GM21423 (cell line): ENCODE results near the gene NTM.

Source experiments
- ATAC-seq: cut with Tn5 transposase; IDR thresholded peaks from one replicate; pipeline ENCODE4 v1.9.1; 2021; ENCODE audit warnings: mild to moderate bottlenecking, moderate library complexity; ENCODE audit not compliant: unreplicated experiment

The NTM gene

DNA sequence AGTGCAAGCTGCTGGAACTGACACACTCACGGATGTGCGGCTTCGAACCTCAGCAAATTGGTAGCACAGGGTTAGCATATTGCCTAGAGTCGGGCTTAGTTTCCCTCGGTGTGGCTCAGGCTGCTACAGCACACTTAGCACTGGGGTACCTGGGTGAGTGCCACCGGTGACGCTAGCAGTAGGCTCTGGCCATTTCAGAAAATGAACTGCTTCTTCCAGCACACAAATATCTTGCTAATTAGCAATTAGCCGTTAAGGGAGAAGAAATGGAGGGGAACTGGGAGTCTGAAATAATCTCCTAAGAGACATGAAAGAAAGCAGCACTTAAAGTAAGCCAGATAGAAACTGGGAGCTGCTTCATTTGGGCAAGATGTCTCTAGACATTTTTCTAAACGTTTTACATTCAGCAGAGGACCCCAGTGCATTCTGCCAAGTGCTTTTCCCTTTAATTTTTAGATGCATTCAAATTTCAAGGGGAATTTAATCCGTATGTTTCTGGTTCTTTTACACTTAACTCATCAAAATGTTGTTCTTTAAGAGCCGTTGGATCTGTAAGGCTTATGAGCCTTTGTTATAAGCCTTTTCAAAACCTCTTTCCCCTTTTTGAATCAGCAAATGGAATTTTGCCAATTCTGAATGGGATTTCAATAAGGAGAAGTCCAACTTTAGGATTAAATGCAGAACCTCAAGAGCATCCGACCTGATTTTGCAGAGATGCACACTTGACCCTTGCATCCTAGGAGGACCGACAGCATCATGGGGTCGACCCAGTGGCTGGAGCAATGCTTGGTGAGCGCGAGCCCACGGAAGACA, 708.1 kb downstream of the NTM start:
- no peak for ATAC-seq

- ATAC-seq = no peak
Measured at GRCh38 chr11:132080127-132080526, 709.7 kb downstream of the NTM start.

GRCh38 chr11:132082566-132082965, 712.2 kb downstream of the NTM start:
- no peak for ATAC-seq

DNA sequence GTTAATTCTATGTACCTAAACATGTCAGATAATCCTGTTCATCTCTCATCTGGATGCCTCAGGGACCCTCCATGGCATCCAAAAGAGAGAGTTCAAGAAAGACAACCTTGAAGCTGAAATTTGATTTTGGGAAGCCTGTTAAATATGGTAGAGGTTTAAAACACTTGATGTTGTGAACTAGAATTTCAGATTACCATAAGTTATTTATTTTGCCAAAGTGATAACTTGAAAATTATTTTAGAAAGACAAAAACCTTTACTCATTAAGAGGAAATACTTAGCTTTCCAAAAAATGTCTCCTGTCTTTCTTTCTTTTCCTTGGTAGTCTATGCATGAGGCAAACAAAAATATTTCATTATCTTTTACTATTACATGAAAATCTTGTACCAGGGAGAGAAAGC, 714.0 kb downstream of the NTM start:
- no peak for ATAC-seq

DNA sequence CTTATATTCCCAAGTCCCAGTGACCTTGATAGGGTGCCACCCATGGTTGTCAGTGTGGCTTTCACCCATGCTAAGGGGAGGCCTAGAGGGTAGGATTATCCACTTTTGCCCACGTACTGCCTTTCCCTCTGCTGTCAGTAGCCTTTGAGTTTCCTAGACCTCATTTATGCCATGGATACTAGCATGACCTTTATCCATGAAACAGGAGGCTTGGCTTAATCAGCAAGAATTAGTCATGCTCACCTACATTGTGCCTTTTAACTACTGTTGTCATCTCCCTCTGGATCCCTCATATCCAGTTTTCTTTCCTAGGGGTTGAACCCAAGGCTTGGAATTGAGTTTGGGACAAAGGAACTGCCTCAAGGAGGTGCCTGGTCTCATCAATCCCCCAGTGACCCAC, 716.7 kb downstream of the NTM start:
- no peak for ATAC-seq

- no peak for ATAC-seq
Measured at GRCh38 chr11:132088551-132088950, 718.1 kb downstream of the NTM start.

DNA sequence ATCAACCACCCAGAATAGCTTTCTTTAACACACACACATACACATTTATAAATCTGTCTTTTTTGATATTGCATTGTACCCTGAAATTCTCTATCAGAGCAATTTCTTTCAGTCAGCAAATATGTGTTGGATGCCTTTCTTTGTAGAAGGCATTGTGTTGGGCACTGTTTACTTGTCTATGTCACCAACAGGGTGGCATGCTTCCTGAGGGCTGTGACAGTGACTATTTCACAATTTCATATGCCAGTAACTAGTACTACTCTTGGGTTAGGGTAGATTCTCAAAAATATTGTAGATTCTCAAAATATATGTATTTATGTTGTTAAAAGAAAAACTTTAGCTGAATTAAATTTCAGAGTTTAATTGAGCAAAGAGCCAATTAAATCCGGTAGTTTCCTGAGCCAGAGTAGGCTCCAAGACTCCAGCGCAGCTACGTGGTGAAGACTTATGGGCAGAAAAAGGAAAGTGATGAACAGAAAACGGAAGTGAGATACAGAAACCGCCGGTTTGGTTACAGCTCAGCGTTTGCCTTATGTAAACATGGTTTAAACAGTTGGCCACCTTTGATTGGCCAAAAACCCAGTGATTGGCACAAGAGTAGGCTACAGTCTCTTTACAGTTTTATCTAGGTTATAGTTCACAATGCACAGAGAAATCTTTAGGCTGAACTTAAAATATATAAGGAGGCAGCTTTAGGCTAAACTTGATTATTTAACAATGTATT, 723.3 kb downstream of the NTM start:
- no peak for ATAC-seq

DNA sequence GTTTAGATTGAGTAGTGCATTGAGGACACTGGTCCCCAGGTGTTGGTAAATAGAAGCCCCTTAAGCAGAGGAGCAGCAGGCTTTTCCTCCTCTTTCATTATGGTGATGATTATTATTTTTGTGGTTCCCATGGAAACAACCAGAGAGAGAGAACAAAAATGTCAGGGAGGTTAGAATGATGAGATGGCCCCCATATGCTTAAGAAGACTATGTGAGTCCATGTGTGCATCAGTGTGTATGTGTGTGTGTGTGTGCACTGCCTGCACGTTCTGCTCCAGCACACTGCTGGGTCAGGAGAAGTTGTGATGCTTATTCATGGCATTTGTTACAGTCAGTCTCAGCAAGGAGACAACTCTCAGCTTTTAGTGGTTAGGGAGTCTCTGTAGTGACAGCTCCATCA, 724.2 kb downstream of the NTM start:
- no peak for ATAC-seq

DNA sequence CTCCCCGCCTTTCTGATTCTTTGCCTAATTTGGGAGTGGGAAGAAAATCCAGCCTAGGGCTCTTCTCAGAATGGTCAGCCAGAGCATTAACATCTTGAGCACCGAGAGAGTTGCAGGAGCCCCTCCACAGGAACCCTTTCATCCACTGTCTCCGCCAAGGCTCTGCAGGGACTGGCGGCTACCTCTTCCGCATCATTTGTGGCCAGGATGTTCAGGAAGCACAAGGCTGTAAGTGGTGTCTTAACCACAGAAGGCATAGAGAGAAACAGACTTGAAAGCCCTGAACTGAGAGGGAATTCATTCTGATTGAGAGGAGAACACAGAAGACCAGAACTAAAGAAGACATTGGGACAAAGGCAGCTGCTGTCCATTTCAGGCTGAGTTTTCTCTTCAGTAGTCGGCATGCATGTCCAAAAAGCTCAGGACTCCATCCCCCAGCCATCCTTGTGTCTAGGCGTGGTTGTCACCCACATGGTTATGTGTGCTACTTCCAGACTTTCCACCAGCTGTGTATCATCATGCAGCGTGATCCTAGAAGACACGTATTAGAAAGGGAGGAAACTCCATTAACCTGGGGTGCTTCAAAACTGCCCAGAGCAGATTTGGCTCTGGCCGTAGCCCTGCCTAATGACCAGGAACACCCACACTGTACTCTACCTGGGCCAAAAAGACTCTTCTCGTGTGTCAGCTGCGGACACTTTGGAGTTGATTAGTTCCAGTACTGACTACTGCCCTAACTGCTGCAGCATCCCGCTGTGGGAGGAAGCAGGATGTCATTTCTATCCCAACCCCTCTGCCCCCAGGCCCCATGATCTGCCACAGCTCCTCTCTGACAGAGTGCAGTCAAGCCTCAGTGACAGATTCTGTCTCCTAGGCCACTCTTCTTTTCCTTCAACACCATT, 725.1 kb downstream of the NTM start:
- no peak for ATAC-seq

DNA sequence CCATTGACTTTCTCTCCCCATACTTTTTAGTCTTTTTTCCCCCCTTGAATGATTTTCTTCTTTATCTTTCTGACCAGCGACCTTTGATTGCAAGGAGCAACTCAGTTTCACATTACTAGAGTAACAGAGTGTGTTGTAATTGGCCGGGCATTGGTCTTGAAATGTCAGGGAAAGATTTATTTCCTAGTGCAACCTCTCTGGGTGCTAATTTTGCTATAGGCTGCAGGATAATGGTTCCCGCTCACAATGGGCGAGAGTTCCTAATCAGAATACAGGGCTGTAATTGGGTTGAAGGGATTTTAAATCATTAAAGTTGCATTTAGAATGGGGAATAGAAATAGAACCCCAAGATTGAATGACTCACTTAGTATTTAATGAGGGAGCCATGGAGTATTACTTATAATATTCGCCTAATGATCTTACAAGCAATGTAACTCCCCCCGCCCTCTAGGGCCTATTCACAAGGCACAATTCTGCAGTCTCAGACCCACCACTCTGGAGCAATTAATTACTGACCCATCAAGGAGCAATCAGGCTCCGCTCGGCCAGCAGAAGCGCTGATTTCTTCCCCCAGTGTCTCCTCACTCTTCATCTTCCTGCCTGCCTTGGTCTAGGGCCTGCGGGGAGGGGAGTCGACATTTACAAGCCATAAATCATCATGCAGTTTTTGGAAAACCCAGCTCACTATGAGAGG, 725.9 kb downstream of the NTM start:
- no peak for ATAC-seq

GRCh38 chr11:132099692-132100091, 729.3 kb downstream of the NTM start:
- no peak for ATAC-seq

- no peak for ATAC-seq
Measured at GRCh38 chr11:132100583-132100982, 730.2 kb downstream of the NTM start.

GRCh38 chr11:132101881-132102280, 731.5 kb downstream of the NTM start:
- ATAC-seq = no peak

DNA sequence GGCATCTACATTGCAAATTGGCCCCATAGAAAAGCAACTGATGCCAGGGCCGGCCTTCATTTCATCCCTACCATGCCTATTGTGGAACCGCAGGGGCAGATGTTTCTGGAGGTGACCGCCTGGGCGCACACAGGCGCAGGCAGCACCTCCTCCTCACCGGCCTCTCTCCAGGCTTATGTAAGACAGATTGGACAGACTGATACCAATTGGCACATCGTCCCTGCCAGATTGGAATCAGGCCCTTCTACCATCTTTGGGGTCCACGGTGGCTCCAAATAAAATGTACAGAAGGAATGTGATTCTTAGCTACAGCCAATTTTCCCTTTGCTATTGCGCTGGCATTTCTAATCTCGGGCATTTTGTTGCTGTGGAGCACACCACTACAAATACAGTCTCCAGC, 732.6 kb downstream of the NTM start:
- no peak for ATAC-seq

- ATAC-seq = no peak
Measured at GRCh38 chr11:132106096-132106982, 735.9 kb downstream of the NTM start.

DNA sequence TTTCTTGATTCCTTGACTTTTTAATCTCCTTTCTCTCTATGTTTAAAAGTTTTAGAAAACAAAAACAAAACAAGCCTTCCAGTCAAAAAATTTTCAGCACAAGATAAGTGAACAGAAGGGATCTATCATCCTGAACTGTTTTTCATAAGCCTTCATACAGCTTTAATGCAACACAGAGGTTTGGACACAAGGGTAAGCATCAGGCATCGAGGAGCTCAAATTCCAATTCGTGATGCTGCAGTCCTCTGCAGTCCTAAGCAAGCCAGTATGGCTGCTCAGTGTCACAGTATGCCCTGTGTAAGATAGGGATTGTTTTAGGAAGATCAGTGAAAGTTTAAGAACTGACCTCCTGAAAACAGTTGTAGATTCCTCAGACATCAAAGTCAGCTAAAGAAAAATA, 740.9 kb downstream of the NTM start:
- ATAC-seq = no peak

GRCh38 chr11:132111838-132112237, 741.4 kb downstream of the NTM start:
- ATAC-seq = no peak

GRCh38 chr11:132112846-132113245, 742.4 kb downstream of the NTM start:
- no peak for ATAC-seq

- ATAC-seq = no peak
Measured at GRCh38 chr11:132114185-132114584, 743.8 kb downstream of the NTM start.

DNA sequence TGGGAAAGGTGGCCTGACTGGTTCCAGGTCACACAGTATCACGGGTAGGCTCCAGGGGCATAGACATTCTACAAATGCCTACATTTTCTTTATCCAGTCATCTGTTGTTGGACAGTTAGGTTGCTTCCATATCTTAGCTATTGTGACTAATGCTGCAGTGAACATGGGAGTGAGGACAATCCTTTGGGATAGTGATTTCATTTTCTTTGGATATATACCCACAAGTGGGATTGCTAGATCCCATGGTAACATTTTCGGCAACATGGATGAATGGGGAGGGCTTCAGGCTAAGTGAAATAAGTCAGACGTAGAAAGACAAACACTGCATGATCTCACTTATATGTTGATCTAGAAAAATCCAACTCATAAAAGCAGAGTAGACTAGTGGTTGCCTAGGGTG, 744.3 kb downstream of the NTM start:
- ATAC-seq = no peak
